ENCODE measurements around the gene LNPK.
A peak's percentile ranks its signal among the peaks of the same experiment; 100 is the strongest.
"Not testable (repeated sequence)": the region's sequence is repeated elsewhere in the genome, so short reads cannot be mapped to it uniquely, and the experiment has no call there.

The LNPK gene

GRCh38 chr2:176001916-176002687, at the start of gene LNPK:
TSS of gene LNPK (minus strand) at chr2:176002267. CDS start at chr2:175995584, 6,683 bp downstream.
- peak; percentile 95 for DNase-seq

- DNase-seq = no peak
Observed at GRCh38 chr2:176039375-176039774, 37.3 kb upstream of the LNPK start.

- DNase-seq = no peak
Observed at GRCh38 chr2:176038694-176039093, 36.6 kb upstream of the LNPK start.

- no peak for DNase-seq
Observed at GRCh38 chr2:176035013-176035691, 33.1 kb upstream of the LNPK start.

GRCh38 chr2:176027806-176028205, 25.7 kb upstream of the LNPK start:
- DNase-seq = no peak

GRCh38 chr2:176025932-176026331, 23.9 kb upstream of the LNPK start:
- DNase-seq = no peak

GRCh38 chr2:176024083-176024482, 22.0 kb upstream of the LNPK start:
- DNase-seq = no peak

- no peak for DNase-seq
Observed at GRCh38 chr2:176022048-176022447, 20.0 kb upstream of the LNPK start.

GRCh38 chr2:176020400-176020799, 18.3 kb upstream of the LNPK start:
- DNase-seq = no peak

GRCh38 chr2:176018708-176019107, 16.6 kb upstream of the LNPK start:
- DNase-seq = no peak

GRCh38 chr2:176009445-176009844, 7.4 kb upstream of the LNPK start:
- no peak for DNase-seq

- DNase-seq = no peak
Observed at GRCh38 chr2:176004934-176005333, 2.9 kb upstream of the LNPK start.

- DNase-seq = no peak
Observed at GRCh38 chr2:176003958-176004357, 1.9 kb upstream of the LNPK start.

GRCh38 chr2:176002688-176003210, 682 bp upstream of the LNPK start:
- peak; percentile 2 for DNase-seq

- DNase-seq = peak; percentile 57
Observed at GRCh38 chr2:176001281-176001915, 669 bp downstream of the LNPK start.

GRCh38 chr2:175999283-175999819, 2.7 kb downstream of the LNPK start:
- no peak for DNase-seq

- no peak for DNase-seq
Observed at GRCh38 chr2:175990099-175990498, 12.0 kb downstream of the LNPK start.

GRCh38 chr2:175987126-175987525, 14.9 kb downstream of the LNPK start:
- DNase-seq = not testable (repeated sequence)

GRCh38 chr2:175984846-175985245, 17.2 kb downstream of the LNPK start:
- no peak for DNase-seq

GRCh38 chr2:175981551-175981950, 20.5 kb downstream of the LNPK start:
- DNase-seq = no peak

- peak; percentile 35 for DNase-seq
Observed at GRCh38 chr2:175976391-175977157, 25.5 kb downstream of the LNPK start.

GRCh38 chr2:175973373-175973772, 28.7 kb downstream of the LNPK start:
- no peak for DNase-seq

- DNase-seq = no peak
Observed at GRCh38 chr2:175966839-175967238, 35.2 kb downstream of the LNPK start.

Data from activated CD4-positive, alpha-beta T cell treated with anti-CD3 and anti-CD28 coated beads, Interleukin-2, Interleukin-6, amounts not matched to agents 100 ng/mL and 50 ng/mL, durations not matched to agents 16 hours and 8 hours (primary cell).